GM19328 (cell line): ENCODE data around the gene GABRR2.
"Not testable (repeated sequence)": the region's sequence is repeated elsewhere in the genome, so short reads cannot be mapped to it uniquely, and the experiment has no call there.

Source experiments
- ATAC-seq: cut with Tn5 transposase; IDR thresholded peaks from one replicate; pipeline ENCODE4 v1.9.1; 2021; ENCODE audit warnings: mild to moderate bottlenecking, moderate library complexity; ENCODE audit not compliant: unreplicated experiment

Gene GABRR2

GRCh38 chr6:89328976-89329375 is 13.9 kb upstream of the GABRR2 start:
- ATAC-seq, result no peak

GRCh38 chr6:89324304-89324703 is 9.2 kb upstream of the GABRR2 start:
- no peak for ATAC-seq

GRCh38 chr6:89323511-89323971 is 8.4 kb upstream of the GABRR2 start:
- ATAC-seq, result no peak

GRCh38 chr6:89321131-89321970 is 6.3 kb upstream of the GABRR2 start:
- ATAC-seq, result no peak

- ATAC-seq, result no peak
Measured at GRCh38 chr6:89320012-89320559, 5.0 kb upstream of the GABRR2 start.

DNA sequence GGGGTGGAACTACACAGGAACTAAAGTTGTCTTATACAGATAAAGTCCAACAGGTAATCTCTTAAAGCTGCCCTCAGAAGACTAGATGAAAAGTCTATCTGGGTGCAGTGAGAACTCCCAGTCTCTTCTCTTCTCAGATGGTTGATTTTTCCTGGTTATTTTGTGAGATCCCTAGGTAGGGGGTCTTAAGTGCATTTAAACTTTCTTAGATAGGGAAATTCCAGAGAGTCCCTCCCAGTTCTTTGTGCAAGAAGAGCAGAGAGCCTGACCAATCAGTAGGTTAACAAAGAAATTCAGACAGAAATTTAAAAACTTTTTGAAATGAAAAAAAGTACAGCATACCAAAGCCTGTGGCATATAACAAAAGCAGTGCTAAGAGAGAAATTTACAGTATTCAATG is 2.0 kb upstream of the GABRR2 start:
- no peak for ATAC-seq

- no peak for ATAC-seq
Measured at GRCh38 chr6:89314692-89315091, 407 bp downstream of the GABRR2 start.

DNA sequence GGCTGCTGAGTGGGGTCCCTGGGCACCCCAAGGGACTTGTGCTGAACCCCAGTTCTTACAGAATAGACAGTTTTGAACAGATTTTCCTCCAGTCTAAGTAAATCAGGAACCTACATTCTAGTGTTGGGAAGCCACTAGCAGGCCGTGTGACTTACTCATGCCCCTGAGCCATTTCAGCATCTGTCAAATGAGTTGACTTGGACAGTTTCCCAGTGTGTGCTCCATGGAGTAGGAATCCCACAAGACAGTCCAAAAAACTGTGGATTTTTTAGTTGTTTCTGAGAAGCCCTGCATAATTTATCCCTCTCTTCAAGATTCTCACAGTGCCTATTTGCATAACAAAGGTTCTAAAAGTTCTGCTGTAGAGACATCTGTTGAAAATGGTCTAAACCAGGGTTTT is 2.1 kb downstream of the GABRR2 start:
- ATAC-seq, result no peak

GRCh38 chr6:89311853-89312531 is 3.1 kb downstream of the GABRR2 start:
- no peak for ATAC-seq

GRCh38 chr6:89311530-89311852 is 3.6 kb downstream of the GABRR2 start:
- no peak for ATAC-seq

GRCh38 chr6:89310929-89311328 is 4.2 kb downstream of the GABRR2 start:
- ATAC-seq, result no peak

DNA sequence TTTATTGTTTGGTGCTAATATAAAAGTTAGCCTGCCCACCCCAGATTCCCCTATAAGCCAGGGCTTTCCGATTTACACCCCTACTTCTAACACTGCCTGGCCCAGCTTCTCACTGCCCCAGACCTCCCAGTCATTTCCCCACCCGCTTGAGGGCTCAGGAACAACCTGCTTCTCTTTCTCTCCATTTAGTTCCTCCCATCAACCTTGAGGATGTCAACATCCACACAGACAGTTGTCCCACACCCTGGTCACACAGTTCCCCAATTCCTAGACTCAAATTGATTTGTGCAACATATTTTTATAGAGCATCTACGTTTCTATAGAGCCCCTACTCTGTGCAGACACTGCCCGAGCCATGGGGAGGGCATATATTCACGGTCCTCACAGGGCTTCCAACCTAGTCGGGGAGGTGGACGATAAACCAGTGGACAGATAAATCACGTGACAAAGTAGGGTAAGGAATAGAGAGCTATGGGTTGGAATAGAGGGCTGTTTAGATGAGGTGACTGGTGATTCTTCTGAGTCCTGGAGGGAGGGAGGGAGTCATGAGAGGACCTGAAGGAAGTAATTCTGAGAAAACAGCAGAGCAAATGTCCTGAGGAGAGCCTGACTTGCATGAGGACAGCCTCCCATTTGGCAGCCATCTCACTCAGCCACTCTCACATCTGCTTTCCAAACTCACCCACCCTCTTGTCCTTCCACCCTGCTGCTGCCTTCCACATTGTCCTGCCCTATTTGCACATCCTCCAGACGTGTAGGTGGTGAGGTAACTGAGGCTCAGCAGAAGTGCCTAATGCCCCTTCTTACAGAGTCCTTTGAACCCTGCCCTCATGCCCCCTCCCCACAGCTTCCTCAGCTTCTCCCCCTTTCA is 6.3 kb downstream of the GABRR2 start:
- no peak for ATAC-seq

- ATAC-seq, result not testable (repeated sequence)
Measured at GRCh38 chr6:89304517-89304916, 10.6 kb downstream of the GABRR2 start.

- ATAC-seq, result no peak
Measured at GRCh38 chr6:89302936-89303335, 12.2 kb downstream of the GABRR2 start.

DNA sequence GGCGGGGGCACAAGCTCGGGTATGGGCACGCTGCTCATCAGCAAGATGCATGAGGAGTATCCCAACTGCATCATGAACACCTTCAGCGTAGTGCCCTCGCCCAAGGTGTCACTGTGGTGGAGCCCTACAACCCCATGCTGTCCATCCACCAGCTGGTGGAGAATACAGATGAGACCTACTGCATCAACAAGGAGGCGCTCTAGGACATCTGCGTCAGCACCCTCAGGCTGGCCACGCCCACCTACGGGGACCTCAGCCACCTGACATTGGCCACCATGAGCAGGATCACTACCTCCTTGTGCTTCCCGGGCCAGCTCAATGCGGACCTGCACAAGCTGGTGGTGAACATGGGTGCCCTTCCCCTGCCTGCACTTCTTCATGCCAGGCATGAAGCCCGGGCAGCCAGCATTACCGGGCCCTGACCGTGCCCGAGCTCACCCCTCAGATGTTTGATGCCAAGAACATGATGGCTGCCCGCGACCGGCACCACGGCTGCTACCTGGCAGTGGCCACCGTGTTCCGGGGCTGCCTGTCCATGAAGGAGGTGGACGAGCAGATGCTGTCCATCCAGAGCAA is 12.8 kb downstream of the GABRR2 start:
- no peak for ATAC-seq

- no peak for ATAC-seq
Measured at GRCh38 chr6:89301586-89302194, 13.4 kb downstream of the GABRR2 start.

GRCh38 chr6:89299466-89299850 is 15.6 kb downstream of the GABRR2 start:
- no peak for ATAC-seq

GRCh38 chr6:89298680-89299465 is 16.2 kb downstream of the GABRR2 start:
- ATAC-seq, result no peak

DNA sequence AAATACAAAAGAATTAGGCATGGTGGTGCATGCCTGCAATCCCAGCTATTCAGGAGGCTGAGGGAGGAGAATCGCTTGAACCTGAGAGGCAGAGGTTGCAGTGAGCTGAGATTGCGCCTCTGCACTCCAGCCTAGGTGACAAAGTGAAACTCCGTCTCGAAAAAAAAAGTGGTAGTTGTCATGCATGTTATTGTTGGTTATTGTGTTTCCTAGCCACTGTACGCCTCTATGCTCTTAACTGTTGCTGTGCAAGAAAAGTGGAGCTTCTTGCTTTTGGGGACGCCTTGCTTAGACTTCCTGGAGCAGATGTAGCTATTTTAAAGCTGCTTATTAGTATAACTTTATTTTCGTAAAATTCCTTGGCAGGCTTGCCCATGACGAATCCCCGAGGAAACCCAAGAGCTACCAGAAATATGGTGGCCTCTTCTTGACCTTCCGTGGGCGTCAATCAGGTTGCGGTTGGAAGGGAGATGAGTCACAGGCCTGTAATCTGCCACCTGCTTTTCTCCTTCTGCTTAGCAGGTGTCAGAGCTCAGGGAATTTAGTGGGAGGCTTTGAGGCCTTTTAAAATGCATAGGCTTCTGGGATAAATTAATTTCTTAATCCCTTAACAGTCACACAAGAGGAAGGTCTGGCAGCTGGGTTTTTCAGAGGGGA is 17.3 kb downstream of the GABRR2 start:
- peak; percentile 95 for ATAC-seq
